T follicular helper cell (primary cell): Measurements from ENCODE around the gene CST7.
"Not testable (repeated sequence)": the region's sequence is repeated elsewhere in the genome, so short reads cannot be mapped to it uniquely, and the experiment has no call there.

Experiments
- DNase-seq: peaks from one replicate; pipeline ENCODE4 v3.0.0-alpha.2; 2020; ENCODE audit warnings: low read depth

Gene CST7

DNA sequence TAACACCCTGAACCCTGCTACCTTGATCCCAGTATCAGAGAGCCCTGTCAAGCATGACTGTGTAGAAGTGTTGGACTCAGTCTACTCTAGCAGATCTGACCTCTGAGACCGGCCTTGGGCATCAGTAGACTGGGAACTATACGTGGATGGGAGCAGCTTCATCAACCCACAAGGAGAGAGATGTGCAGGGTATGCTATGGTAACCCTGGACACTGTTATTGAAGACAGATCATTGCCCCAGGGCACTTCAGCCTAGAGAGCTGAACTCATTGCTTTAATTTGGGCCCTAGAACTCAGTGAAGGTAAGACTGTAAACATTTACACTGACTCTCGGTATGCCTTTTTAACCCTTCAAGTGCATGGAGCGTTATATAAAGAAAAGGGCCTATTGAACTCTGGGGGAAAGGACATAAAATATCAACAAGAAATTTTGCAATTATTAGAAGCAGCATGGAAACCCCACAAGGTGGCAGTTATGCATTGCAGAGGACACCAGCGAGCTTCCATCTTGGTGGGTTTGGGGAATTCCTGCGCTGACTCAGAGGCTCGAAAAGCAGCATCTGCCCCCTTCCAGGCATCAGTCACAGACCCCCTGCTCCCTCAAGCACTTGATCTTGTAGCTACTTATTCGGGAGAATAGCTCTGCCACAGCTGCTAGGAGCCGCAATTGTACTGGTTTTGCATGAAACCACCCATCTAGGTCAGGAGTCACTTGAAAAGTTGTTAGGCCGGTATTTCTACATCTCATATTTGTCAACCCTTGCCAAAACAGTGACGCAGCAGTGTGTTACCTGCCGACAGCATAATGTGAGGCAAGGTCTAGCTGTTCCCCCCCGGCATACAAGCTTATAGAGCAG lies 19.0 kb upstream of the CST7 start:
- not testable (repeated sequence) for DNase-seq

DNA sequence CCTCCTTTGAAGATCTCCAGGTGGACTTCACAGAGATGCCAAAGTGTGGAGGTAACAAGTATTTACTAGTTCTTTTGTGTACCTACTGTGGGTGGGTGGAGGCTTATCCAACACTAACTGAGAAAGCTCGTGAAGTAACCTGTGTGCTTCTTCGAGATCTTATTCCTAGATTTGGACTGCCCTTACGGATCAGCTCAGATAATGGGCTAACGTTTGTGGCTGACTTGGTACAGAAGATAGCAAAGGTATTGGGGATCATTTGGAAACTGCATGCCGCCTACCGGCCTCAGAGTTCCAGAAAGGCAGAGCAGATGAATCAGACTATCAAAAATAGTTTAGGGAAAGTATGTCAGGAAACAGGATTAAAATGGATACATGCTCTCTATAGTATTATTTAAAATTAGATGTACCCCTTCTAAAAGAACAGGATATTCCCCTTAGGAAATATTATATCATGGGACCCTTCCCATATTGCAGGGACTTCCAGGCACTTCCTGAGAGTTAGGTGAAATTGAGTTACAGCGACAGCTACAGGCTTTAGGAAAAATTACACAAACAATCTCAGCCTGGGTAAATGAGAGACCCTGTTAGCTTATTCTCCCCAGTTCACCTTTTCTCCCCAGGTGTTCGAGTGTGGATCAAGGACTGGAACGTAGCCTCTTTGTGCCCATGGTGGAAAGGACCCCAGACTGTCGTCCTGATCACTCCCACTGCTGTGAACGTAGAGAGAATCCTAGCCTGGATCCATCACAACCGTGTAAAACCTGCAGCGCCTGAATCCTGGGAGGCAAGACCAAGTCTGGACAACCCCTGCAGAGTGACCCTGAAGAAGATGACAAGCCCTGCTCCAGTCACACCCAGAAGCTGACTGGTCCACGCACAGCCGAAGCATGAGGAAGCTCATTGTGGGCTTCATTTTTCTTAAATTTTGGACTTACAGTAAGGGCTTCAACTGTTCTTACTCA lies 18.1 kb upstream of the CST7 start:
- not testable (repeated sequence) for DNase-seq

DNA sequence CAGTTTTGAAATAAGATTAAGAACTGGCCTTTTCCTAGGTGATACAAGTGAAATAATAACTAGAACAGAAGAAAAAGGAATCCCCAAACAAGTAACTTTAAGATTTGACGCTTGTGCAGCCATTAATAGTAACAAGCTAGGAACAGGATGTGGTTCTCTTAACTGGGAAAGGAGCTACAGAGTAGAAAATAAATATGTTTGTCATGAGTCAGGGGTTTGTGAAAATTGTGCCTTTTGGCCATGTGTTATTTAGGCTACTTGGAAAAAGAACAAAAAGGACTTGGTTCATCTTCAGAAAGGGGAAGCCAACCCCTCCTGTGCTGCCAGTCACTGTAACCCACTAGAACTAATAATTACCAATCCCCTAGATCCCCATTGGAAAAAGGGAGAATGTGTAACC lies 17.2 kb upstream of the CST7 start:
- not testable (repeated sequence) for DNase-seq

- no peak for DNase-seq
These were observed 15.7 kb upstream of the CST7 start for GRCh38 chr20:24933266-24933908.

DNA sequence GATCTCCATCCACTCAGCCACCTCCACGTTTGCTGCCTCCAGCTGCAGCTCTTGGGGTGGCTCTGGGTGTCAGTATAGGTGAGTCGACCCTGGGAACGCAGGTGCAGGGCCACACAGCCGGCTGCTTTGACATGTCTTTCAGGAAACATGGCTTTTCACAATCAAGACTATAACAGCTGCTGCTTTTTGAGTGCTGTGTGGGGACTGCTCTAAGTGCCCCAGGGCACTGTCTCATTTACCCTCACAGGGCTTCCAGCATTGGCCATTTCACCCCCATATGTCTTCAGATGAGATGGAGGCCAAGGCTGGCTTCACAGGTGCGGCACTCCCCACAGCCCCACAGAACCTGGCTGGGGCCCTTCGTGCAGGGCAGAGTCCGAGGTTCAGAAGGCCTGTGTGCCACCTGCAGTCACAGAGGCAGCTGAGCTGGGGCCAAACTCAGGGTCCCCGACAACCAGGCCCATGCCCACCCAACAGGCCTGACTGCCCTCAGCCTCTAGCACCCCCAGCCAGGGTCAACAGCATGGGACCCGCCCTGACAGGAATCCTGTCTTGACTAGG lies 14.9 kb upstream of the CST7 start:
- no peak for DNase-seq

DNA sequence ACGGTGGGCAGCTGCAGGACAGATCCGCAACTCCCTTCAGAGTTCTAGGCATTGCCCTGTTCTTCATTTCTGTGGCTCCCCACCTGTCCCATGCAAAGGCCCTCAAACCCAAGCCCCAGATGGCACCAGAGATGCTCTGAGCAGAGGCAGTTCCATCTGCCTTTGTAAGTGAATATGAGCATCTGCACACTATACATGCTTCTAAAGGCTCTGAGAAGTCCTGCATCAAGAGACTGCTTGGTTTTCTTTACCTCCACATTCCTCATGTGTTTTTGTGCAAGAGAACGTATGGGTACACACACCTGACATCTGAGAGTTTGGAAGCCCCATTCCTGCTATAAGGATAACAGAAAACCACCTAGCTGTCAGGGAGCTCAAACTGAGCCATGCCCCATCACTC lies 14.4 kb upstream of the CST7 start:
- DNase-seq: no peak

DNA sequence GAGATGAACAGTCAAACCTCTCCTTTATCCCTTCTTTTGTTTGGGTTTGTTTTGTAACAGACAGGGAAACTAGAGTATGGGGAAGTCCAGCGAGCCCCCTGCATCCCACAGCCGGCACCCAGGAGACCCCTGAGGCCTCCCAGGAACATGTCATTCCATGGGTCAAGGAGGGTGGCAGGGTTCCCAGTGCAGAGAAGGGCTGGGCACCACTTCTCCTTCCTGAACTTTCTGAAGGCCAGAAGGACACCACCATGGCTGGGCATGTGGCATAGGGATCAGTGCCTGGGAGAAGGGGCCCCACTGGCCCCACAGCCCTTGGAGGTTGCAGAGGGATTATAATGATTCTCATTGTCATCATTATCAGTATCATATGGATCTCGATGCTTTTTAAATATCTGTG lies 13.9 kb upstream of the CST7 start:
- DNase-seq: no peak

- no peak for DNase-seq
These were observed 13.1 kb upstream of the CST7 start for GRCh38 chr20:24935766-24936525.

DNA sequence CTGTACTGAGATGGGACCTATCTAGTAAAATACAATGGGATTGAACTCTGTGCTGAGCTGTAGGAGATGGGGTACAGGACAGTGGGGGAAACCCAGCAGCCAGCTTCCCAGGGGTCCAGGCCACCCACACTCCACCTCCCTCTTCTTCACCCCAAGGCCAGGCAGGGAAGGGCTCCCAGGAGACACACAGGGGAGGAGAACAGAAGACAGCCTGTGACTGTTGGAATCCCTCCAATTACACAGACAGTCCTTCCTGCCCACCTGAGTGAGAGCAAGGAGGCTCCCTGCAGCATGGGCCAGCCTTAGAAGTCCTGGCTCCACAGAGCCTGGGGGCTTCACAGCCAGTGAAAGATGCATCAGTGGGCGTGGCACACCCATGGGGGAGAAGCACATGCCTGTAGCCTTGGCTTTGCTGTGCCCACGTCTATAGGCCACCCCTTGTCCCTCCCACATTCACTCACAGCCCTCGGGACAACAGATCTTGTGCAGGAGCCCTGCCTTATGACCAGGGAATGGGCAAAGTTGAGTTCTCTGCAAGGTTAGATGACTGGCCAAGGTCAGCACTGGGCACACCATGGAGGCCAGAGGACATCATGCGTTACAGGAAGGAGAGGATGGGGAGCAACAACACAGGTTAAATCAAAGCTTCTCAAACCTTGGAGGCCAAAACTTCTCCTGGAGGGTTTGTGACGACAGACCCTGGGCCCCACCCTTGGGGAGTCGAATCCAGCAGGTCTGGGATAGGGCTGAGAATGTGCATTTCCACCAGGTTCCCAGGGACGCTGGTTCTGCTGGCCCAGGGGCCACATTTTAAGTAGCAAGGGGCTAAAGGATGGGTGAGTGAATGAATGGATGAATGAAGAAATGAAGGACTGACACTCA lies 12.3 kb upstream of the CST7 start:
- no peak for DNase-seq

GRCh38 chr20:24937579-24937978 lies 11.5 kb upstream of the CST7 start:
- no peak for DNase-seq

DNA sequence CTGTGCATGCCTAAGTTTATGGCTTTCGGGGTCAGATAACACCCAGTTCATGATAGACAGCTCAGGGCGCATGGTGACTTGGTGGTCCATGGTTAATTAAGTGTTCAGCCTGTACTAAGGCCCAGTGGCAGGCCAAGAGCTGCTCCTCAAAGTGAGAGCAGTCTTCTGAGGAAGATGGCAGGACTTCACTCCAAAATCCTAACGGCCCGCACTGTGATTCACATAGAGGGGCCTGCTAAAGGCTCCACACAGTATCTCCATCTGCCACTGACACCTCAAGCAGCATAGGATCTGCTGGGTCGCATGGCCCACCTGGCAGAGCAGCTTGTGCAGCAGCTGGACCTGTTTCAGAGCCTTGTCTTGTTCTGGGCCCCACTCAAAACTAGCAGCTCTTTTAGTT lies 10.6 kb upstream of the CST7 start:
- DNase-seq: no peak

DNA sequence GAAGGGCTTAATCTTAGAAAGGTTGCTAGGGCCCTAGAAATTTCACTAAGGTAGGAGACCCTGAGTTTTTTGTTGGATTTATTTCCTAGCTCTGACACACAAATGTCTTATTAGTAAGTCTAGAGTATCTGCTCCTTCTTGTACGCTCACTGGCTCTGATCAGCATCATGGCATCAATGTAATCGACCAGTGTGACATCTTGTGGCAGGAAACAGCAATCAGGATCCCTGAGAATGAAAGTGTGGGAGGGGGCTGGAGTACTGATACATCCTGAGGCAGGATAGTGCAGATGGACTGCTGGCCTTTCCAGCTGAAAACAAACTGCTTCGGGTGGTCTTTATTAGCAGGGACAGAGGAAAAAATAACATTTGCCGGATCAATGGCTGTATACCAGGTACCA lies 10.0 kb upstream of the CST7 start:
- DNase-seq: no peak

- DNase-seq: no peak
These were observed 6.4 kb upstream of the CST7 start for GRCh38 chr20:24942679-24943078.

- no peak for DNase-seq
These were observed 5.9 kb upstream of the CST7 start for GRCh38 chr20:24943196-24943595.

DNA sequence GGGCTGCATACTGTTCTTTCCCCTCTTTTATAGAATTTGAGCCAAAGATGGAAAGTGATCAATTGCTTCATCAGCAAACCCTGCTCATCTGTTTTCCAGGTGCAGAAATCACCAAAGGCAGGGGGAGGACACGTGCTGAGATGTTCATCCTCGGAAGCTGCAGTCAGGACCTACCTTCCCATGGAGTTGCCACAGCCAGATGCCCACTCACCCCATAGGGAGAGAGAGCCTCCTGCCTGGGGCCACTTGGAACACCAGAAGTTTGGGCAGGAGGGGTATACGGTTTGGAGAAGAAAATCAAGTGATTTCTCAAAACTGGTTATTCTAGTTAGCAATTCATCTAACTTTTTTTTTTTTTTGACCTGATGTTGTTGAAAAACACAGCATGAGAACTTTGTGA lies 5.3 kb upstream of the CST7 start:
- no peak for DNase-seq

- DNase-seq: not testable (repeated sequence)
These were observed 2.7 kb upstream of the CST7 start for GRCh38 chr20:24946376-24946775.

GRCh38 chr20:24948396-24948938 lies 602 bp upstream of the CST7 start:
- DNase-seq: not testable (repeated sequence)

- no peak for DNase-seq
These were observed 673 bp downstream of the CST7 start for GRCh38 chr20:24949756-24950127.

DNA sequence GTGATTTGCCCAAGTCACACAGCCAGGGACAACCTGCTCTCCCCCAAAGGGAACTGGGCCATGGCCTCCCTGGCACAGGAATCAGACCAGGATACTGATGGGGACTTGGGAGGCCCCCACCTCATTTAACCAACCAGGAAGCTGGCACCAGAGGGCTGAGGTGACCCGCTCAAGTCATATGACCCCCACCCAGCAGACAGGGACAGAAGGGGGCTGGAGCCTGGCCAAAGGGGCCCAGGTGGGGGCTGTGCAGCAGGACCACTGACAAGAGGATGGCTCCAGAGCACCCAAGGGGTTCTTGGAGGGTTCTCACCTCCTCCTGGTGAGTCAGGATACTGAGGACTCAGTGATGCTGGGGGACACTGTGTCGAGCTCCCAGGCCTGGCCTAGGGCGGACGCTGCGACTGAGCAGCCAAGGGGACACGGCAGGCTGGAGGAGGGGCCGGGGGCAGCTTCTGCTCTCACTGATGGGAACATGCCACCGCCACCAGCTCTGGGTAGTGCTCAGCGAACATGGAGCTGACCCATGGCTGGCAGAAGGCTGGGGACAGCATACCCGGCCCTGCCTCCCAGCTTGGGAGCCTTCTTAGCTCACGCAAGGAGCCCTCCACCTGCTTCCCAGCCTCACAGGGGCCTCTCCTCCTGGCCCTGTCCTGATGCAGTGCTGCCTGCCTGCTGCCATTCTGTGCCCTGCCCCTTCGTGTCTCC lies 1.2 kb downstream of the CST7 start:
- DNase-seq: no peak
